ENCODE measurements around the gene ETV1.

Gene ETV1

GRCh38 chr7:13856012-13856411 is 133.5 kb downstream of the ETV1 start:
- TF ChIP-seq REST (IDR thresholded peaks at IDR 0.05; ENCODE audit: low read depth): no peak
- TF ChIP-seq RAD21 (IDR thresholded peaks at IDR 0.05; ENCODE audit: low read depth): no peak
- TF ChIP-seq ZBTB7A (IDR thresholded peaks at IDR 0.05; ENCODE audit: low read depth): no peak
- no peak for TF ChIP-seq TCF12 (IDR thresholded peaks at IDR 0.05; ENCODE audit: low read depth)
- no peak for TF ChIP-seq USF1 (IDR thresholded peaks at IDR 0.05)
- TF ChIP-seq FOXM1 (IDR thresholded peaks at IDR 0.05; ENCODE audit: borderline replicate concordance, low read depth): no peak
- no peak for TF ChIP-seq TEAD4 (IDR thresholded peaks at IDR 0.05)
- no peak for TF ChIP-seq EP300 (IDR thresholded peaks at IDR 0.05; ENCODE audit: borderline replicate concordance)
- no peak for TF ChIP-seq CEBPB (IDR thresholded peaks at IDR 0.05)
- TF ChIP-seq EGR1 (IDR thresholded peaks at IDR 0.05): no peak
- TF ChIP-seq MAX (IDR thresholded peaks at IDR 0.05): no peak
- TF ChIP-seq YY1 (IDR thresholded peaks at IDR 0.05; ENCODE audit: low read depth): no peak
- TF ChIP-seq TAF1 (IDR thresholded peaks at IDR 0.05; ENCODE audit: low read depth): no peak
- TF ChIP-seq NFIC (IDR thresholded peaks at IDR 0.05): no peak
- TF ChIP-seq CREB1 (IDR thresholded peaks at IDR 0.05; ENCODE audit: low read depth): no peak

GRCh38 chr7:13852281-13852968 is 137.0 kb downstream of the ETV1 start:
- no peak for TF ChIP-seq CREB1 (IDR thresholded peaks at IDR 0.05; ENCODE audit: low read depth)
- no peak for TF ChIP-seq TCF12 (IDR thresholded peaks at IDR 0.05; ENCODE audit: low read depth)
- no peak for TF ChIP-seq TEAD4 (IDR thresholded peaks at IDR 0.05)
- no peak for TF ChIP-seq NFIC (IDR thresholded peaks at IDR 0.05)
- TF ChIP-seq CEBPB (IDR thresholded peaks at IDR 0.05): no peak
- TF ChIP-seq REST (IDR thresholded peaks at IDR 0.05; ENCODE audit: low read depth): no peak
- no peak for TF ChIP-seq RAD21 (IDR thresholded peaks at IDR 0.05; ENCODE audit: low read depth)
- TF ChIP-seq USF1 (IDR thresholded peaks at IDR 0.05): no peak
- TF ChIP-seq EP300 (IDR thresholded peaks at IDR 0.05; ENCODE audit: borderline replicate concordance): no peak
- no peak for TF ChIP-seq MAX (IDR thresholded peaks at IDR 0.05)
- TF ChIP-seq ZBTB7A (IDR thresholded peaks at IDR 0.05; ENCODE audit: low read depth): no peak
- no peak for TF ChIP-seq YY1 (IDR thresholded peaks at IDR 0.05; ENCODE audit: low read depth)
- TF ChIP-seq FOXM1 (IDR thresholded peaks at IDR 0.05; ENCODE audit: borderline replicate concordance, low read depth): no peak
- TF ChIP-seq TAF1 (IDR thresholded peaks at IDR 0.05; ENCODE audit: low read depth): no peak
- TF ChIP-seq EGR1 (IDR thresholded peaks at IDR 0.05): no peak

GRCh38 chr7:13851736-13852135 is 137.7 kb downstream of the ETV1 start:
- TF ChIP-seq TAF1 (IDR thresholded peaks at IDR 0.05; ENCODE audit: low read depth) (no peak), CEBPB (IDR thresholded peaks at IDR 0.05) (no peak), REST (IDR thresholded peaks at IDR 0.05; ENCODE audit: low read depth) (no peak), NFIC (IDR thresholded peaks at IDR 0.05) (no peak), TEAD4 (IDR thresholded peaks at IDR 0.05) (no peak), CREB1 (IDR thresholded peaks at IDR 0.05; ENCODE audit: low read depth) (no peak)

GRCh38 chr7:13850185-13850752 is 139.2 kb downstream of the ETV1 start:
- TF ChIP-seq YY1 (IDR thresholded peaks at IDR 0.05; ENCODE audit: low read depth) (no peak), TAF1 (IDR thresholded peaks at IDR 0.05; ENCODE audit: low read depth) (no peak), CREB1 (IDR thresholded peaks at IDR 0.05; ENCODE audit: low read depth) (no peak)
